GM23338 (cell line): ENCODE data around the gene DNAAF8. TPM values are rescaled to one million over a fixed set of nuclear protein-coding genes. Genes with fewer than 3 reads are reported as not detected.

Experiments used
- ATAC-seq: fragments of 200-7000 bp; cut with Tn5 transposase; 3 replicates; pipeline ENCODE4 v1.9.1; 2020
- DNase-seq: peaks from one replicate; pipeline ENCODE4 v3.0.0-alpha.2; 2015; ENCODE audit warnings: low spot score
- H2AFZ ChIP-seq: fragments of 200-600 bp; sonication (generic); 2 replicates; pipeline ENCODE4 v1.8.0; 2016; ENCODE audit warnings: antibody characterized with exemption, mild to moderate bottlenecking, moderate library complexity
- H3F3A ChIP-seq: fragments of 200-600 bp; sonication (generic); replicated peaks from 2 replicates; pipeline ENCODE4 v1.8.0; 2017; ENCODE audit warnings: antibody characterized with exemption, mixed run types, low read depth
- H3K27ac ChIP-seq: fragments of 200-600 bp; sonication (generic); 2 replicates; pipeline ENCODE4 v1.6.1; 2016; ENCODE audit warnings: low read depth
- H3K27me3 ChIP-seq: fragments of 200-600 bp; sonication (generic); 2 replicates; pipeline ENCODE4 v1.8.0; 2016; ENCODE audit warnings: mild to moderate bottlenecking, mixed run types, moderate library complexity; ENCODE audit not compliant: insufficient read depth
- H3K36me3 ChIP-seq: fragments of 200-600 bp; sonication (generic); 2 replicates; pipeline ENCODE4 v1.8.0; 2016; ENCODE audit warnings: mild to moderate bottlenecking; ENCODE audit not compliant: insufficient read depth
- H3K4me1 ChIP-seq: fragments of 200-600 bp; sonication (generic); 2 replicates; pipeline ENCODE4 v1.8.0; 2016; ENCODE audit warnings: mild to moderate bottlenecking, moderate library complexity; ENCODE audit not compliant: insufficient read depth
- H3K4me2 ChIP-seq: fragments of 200-600 bp; sonication (generic); 2 replicates; pipeline ENCODE4 v1.7.1; 2017; ENCODE audit warnings: mixed run types
- H3K4me3 ChIP-seq: fragments of 200-600 bp; sonication (generic); 2 replicates; pipeline ENCODE4 v1.6.1; 2016; ENCODE audit warnings: mixed run types
- H3K79me2 ChIP-seq: fragments of 200-600 bp; sonication (generic); replicated peaks from 2 replicates; pipeline ENCODE4 v1.8.0; 2017; ENCODE audit warnings: mild to moderate bottlenecking; ENCODE audit not compliant: insufficient read depth
- H3K9me2 ChIP-seq: fragments of 200-600 bp; sonication (generic); 2 replicates; pipeline ENCODE4 v1.8.0; 2017; ENCODE audit not compliant: insufficient read depth
- H4K20me1 ChIP-seq: fragments of 200-600 bp; sonication (generic); replicated peaks from 2 replicates; pipeline ENCODE4 v1.8.0; 2017; ENCODE audit warnings: mild to moderate bottlenecking; ENCODE audit not compliant: insufficient read depth
- H3K27ac Mint-ChIP-seq: 2 replicates; pipeline ENCODE4 v1.8.0; 2020; ENCODE audit warnings: inconsistent platforms, mild to moderate bottlenecking, moderate library complexity, mixed read lengths
- H3K27me3 Mint-ChIP-seq: 3 replicates; pipeline ENCODE4 v1.8.0; 2022; ENCODE audit warnings: low read depth, mild to moderate bottlenecking, moderate library complexity, mixed read lengths, inconsistent platforms; ENCODE audit not compliant: insufficient read depth, poor library complexity
- H3K36me3 Mint-ChIP-seq: 3 replicates; pipeline ENCODE4 v1.8.0; 2021; ENCODE audit warnings: low read depth, mild to moderate bottlenecking, inconsistent platforms, moderate library complexity, mixed read lengths
- H3K4me1 Mint-ChIP-seq: 3 replicates; pipeline ENCODE4 v1.8.0; 2020; ENCODE audit warnings: mild to moderate bottlenecking, inconsistent platforms, mixed read lengths
- H3K4me3 Mint-ChIP-seq: 3 replicates; pipeline ENCODE4 v1.8.0; 2021; ENCODE audit warnings: moderate library complexity, mild to moderate bottlenecking, inconsistent platforms, mixed read lengths
- H3K9me3 Mint-ChIP-seq: 3 replicates; pipeline ENCODE4 v1.8.0; 2020; ENCODE audit warnings: moderate library complexity, mild to moderate bottlenecking, inconsistent platforms, mixed read lengths
- CREB1 ChIP-seq: fragments of 250-450 bp; sonication (Bioruptor Pico); IDR thresholded peaks from 2 replicates; pipeline ENCODE4 v1.5.0; 2020; ENCODE audit warnings: low read depth, mild to moderate bottlenecking, moderate library complexity
- ETS1 ChIP-seq: IDR thresholded peaks from 2 replicates; pipeline ENCODE4 v1.6.1; 2016; ENCODE audit warnings: antibody characterized with exemption
- EZH2 ChIP-seq: fragments of 200-600 bp; sonication (generic); IDR thresholded peaks from one replicate; pipeline ENCODE4 v1.8.0; 2017; ENCODE audit warnings: antibody characterized with exemption, mild to moderate bottlenecking, low read depth; ENCODE audit not compliant: unreplicated experiment
- EZH2phosphoT487 ChIP-seq: fragments of 200-600 bp; sonication (generic); IDR thresholded peaks from one replicate; pipeline ENCODE4 v1.8.1; 2018; ENCODE audit warnings: antibody characterized with exemption; ENCODE audit not compliant: unreplicated experiment
- JUNB ChIP-seq: IDR thresholded peaks from one replicate; pipeline ENCODE4 v1.6.1; 2016; ENCODE audit warnings: antibody characterized with exemption; ENCODE audit not compliant: unreplicated experiment
- NANOG ChIP-seq: IDR thresholded peaks from 2 replicates; pipeline ENCODE4 v1.6.1; 2016; ENCODE audit warnings: antibody characterized with exemption, borderline replicate concordance
- POLR2AphosphoS5 ChIP-seq: IDR thresholded peaks from 2 replicates; pipeline ENCODE4 v1.6.1; 2016; ENCODE audit warnings: antibody characterized with exemption, low read depth
- REST ChIP-seq: IDR thresholded peaks from one replicate; pipeline ENCODE4 v1.6.1; 2018; ENCODE audit warnings: antibody characterized with exemption; ENCODE audit not compliant: unreplicated experiment
- STAT1 ChIP-seq: IDR thresholded peaks from one replicate; pipeline ENCODE4 v1.6.1; 2016; ENCODE audit warnings: antibody characterized with exemption; ENCODE audit not compliant: unreplicated experiment
- ZNF114 ChIP-seq: fragments of 250-450 bp; sonication (Bioruptor Pico); IDR thresholded peaks from 2 replicates; pipeline ENCODE4 v1.5.0; 2020; ENCODE audit warnings: mild to moderate bottlenecking, moderate library complexity
- ZNF331 ChIP-seq: fragments of 250-450 bp; sonication (Bioruptor Pico); IDR thresholded peaks from 2 replicates; pipeline ENCODE4 v1.5.0; 2020; ENCODE audit warnings: low read depth, mild to moderate bottlenecking, moderate library complexity
- ZNF462 ChIP-seq: fragments of 250-450 bp; sonication (Bioruptor Pico); IDR thresholded peaks from 2 replicates; pipeline ENCODE4 v1.5.0; 2020; ENCODE audit warnings: mild to moderate bottlenecking, moderate library complexity
- polyA plus RNA-seq: library from polyadenylated mRNA; unstranded; fragments of >200 nt; fragmentation: Nextera tagmentation; extraction: Ambion mirVana; gene quantifications from 2 replicates; pipeline ENCODE4 v1.2.1, GENCODE V29; 2016
- total RNA-seq: library from RNA; depleted of rRNA; stranded (reverse); fragments of >200 nt; shearing (Covaris generic); gene quantifications from 2 replicates; pipeline ENCODE4 v1.2.3, GENCODE V29; 2014
- TF ChIP-seq, protein P1 (sequence below), 2 experiments: fragments of 200-600 bp in 1 of 2; sonication (generic) in 1 of 2; conservative IDR thresholded peaks; 2 replicates each; pipeline versions ENCODE4 v1.5.1 to v1.6.1; 2016 to 2017; ENCODE audit warnings: antibody characterized with exemption in 2 of 2, low read depth in 2 of 2, mild to moderate bottlenecking in 2 of 2, moderate library complexity in 1 of 2

The DNAAF8 gene
- total and polyA plus RNA-seq, 2 experiments from 2014 or later: 0.34 to 1.3 TPM

DNA sequence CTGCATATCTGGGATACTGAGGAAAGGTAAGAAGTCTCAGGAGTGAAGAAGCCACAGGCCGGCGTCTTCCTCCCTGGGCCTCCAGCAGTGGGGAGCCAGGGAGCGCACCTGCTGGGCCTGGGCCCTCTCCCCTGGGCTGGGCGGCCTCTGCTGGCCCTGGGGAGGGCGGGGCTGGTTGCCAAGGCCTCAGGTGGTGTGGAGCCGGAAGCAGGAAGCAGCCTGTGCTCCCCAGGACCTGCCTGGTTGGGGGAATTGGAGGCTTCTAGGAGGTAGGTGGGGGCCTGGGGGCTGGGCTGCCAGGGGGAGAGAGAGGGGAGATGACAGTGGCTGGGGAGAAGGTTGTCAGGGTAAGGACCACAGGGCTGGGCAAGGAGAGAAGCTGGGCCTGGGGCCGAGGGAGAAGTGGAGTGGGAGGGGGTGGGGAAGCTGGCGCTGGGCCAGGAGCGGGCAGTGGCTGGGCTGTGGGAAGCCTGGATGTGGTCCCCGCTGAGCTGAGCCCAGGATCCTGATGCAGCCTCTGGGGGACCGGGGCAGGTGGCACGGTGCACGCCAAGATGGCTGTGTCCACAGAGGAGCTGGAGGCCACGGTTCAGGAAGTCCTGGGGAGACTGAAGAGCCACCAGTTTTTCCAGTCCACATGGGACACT is 61.0 kb downstream of the DNAAF8 start, which contains the start of gene SMIM22:
SMIM22 (plus strand) TSS at position 189 of the 647 bp plus-strand sequence; CDS start at position 555, 366 bp downstream.
- Histone ChIP-seq H3K4me3 (no peak within 1 kb of the TSS), H3K9me2 (no peaks in the 10 kb centered on the region), H3K4me1 (no peaks in the 10 kb centered on the region), H3F3A (no peaks in the 10 kb centered on the region; the same call in 1 of the 2 replicates), H3K79me2 (no peaks in the 10 kb centered on the region), H3K27ac (no peak within 1 kb of the TSS), H4K20me1 (no peaks in the 10 kb centered on the region), H3K27me3 (no peaks in the 10 kb centered on the region), H2AFZ (no peak within 1 kb of the TSS), H3K4me2 (no peak within 1 kb of the TSS), H3K36me3 (peaks cover 3% of the 10 kb centered on the region; the same call in 1 of the 2 replicates)
- Mint-ChIP-seq H3K27me3 (peaks cover 3% of the 10 kb centered on the region), H3K36me3 (peaks cover 7% of the 10 kb centered on the region; the same call in 2 of the 3 replicates), H3K9me3 (no peaks in the 10 kb centered on the region), H3K4me3 (no peak within 1 kb of the TSS), H3K4me1 (no peaks in the 10 kb centered on the region; the same call in 2 of the 3 replicates), H3K27ac (no peak within 1 kb of the TSS)
- ATAC-seq: peak; percentile 62
- TF ChIP-seq ZNF462 (CRISPR knock-in tag): no peak
- no peak for TF ChIP-seq REST
- TF ChIP-seq CREB1 (CRISPR knock-in tag): no peak
- no peak for TF ChIP-seq EZH2phosphoT487
- TF ChIP-seq EZH2: no peak
- no peak for TF ChIP-seq POLR2AphosphoS5
- TF ChIP-seq NANOG: no peak
- no peak for TF ChIP-seq ZNF331 (CRISPR knock-in tag)
- TF ChIP-seq ZNF114 (CRISPR knock-in tag): no peak
- no peak for TF ChIP-seq STAT1
- TF ChIP-seq ETS1: no peak
- TF ChIP-seq, protein P1, sequence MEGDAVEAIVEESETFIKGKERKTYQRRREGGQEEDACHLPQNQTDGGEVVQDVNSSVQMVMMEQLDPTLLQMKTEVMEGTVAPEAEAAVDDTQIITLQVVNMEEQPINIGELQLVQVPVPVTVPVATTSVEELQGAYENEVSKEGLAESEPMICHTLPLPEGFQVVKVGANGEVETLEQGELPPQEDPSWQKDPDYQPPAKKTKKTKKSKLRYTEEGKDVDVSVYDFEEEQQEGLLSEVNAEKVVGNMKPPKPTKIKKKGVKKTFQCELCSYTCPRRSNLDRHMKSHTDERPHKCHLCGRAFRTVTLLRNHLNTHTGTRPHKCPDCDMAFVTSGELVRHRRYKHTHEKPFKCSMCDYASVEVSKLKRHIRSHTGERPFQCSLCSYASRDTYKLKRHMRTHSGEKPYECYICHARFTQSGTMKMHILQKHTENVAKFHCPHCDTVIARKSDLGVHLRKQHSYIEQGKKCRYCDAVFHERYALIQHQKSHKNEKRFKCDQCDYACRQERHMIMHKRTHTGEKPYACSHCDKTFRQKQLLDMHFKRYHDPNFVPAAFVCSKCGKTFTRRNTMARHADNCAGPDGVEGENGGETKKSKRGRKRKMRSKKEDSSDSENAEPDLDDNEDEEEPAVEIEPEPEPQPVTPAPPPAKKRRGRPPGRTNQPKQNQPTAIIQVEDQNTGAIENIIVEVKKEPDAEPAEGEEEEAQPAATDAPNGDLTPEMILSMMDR (conservative IDR thresholded peaks at IDR 0.05; ENCODE audit: low read depth in 2 of 2): no peak
- no peak for TF ChIP-seq JUNB
- peak; percentile 32 for DNase-seq
